NT2/D1 (cell line): ENCODE data around the gene CLIP4.

Experiments used
- YY1 ChIP-seq: IDR thresholded peaks from 2 replicates; pipeline ENCODE4 v1.6.1; 2011; ENCODE audit not compliant: insufficient read length, insufficient read depth
- ZNF274 ChIP-seq: IDR thresholded peaks from 2 replicates; pipeline ENCODE4 v1.6.1; 2011; ENCODE audit warnings: mild to moderate bottlenecking, low read depth, low read length

DNA sequence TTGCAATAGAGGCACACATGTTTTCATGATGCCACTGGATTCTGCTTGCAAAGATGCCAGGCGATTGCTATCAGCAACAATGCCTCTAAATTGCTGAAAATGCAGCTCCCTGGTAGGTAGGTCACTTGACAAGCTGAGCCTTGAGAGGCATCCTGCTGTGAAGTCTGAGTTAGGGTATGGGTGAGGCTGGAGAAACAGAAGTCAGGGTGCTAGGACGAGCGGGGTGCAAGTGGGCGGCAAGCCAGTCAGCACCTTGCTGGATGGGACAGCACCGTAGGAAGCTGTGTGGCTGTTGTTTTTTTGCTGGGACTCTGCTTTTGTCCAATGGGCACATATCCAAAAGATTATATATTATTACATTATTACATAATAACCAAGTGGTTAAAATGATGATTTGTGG lies 10.5 kb upstream of the CLIP4 start:
- TF ChIP-seq ZNF274 (no peak), YY1 (no peak)
